Measurements from ENCODE around the gene SUSD6. TPM values are rescaled to one million over a fixed set of nuclear protein-coding genes. Genes with fewer than 3 reads are reported as not detected.

The SUSD6 gene
- total RNA-seq, 1 experiment from 2014 or later: 24.1 TPM

- no peaks in the 10 kb centered on the region for H4K20me1 ChIP-seq (ENCODE audit: insufficient read depth)
- no peaks in the 10 kb centered on the region for H3F3A ChIP-seq (ENCODE audit: insufficient read depth, low read depth)
- ChIA-PET CTCF (no interaction called here), POLR2A (ENCODE audit: unreplicated experiment) (interaction anchor here (0.6 kb wide), 1 partner anchor 126 kb away, joined by 5 read pairs; no protein-coding TSS in a partner anchor)
- H3K9me3 ChIP-seq (ENCODE audit: insufficient read depth, low read depth): no peaks in the 10 kb centered on the region
- no peak overlapping the region for H3K4me2 ChIP-seq
- H3K27ac ChIP-seq: no peak overlapping the region
- H3K4me1 ChIP-seq (replicated peaks; ENCODE audit: insufficient read depth): no peaks in the 10 kb centered on the region
- H3K27me3 ChIP-seq (ENCODE audit: insufficient read depth, low read depth): no peaks in the 10 kb centered on the region
- no peak for DNase-seq
- H3K79me2 ChIP-seq (ENCODE audit: low read depth): no peaks in the 10 kb centered on the region
- no peaks in the 10 kb centered on the region for H3K9me2 ChIP-seq (ENCODE audit: insufficient read depth)
- no peaks in the 10 kb centered on the region for H3K36me3 ChIP-seq (ENCODE audit: low read depth)
- no peak overlapping the region for H2AFZ ChIP-seq
- no TSS peak for BruUV-seq (replicated peaks)
- TF ChIP-seq, protein P1, sequence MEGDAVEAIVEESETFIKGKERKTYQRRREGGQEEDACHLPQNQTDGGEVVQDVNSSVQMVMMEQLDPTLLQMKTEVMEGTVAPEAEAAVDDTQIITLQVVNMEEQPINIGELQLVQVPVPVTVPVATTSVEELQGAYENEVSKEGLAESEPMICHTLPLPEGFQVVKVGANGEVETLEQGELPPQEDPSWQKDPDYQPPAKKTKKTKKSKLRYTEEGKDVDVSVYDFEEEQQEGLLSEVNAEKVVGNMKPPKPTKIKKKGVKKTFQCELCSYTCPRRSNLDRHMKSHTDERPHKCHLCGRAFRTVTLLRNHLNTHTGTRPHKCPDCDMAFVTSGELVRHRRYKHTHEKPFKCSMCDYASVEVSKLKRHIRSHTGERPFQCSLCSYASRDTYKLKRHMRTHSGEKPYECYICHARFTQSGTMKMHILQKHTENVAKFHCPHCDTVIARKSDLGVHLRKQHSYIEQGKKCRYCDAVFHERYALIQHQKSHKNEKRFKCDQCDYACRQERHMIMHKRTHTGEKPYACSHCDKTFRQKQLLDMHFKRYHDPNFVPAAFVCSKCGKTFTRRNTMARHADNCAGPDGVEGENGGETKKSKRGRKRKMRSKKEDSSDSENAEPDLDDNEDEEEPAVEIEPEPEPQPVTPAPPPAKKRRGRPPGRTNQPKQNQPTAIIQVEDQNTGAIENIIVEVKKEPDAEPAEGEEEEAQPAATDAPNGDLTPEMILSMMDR (conservative IDR thresholded peaks at IDR 0.05): no peak
- no peak for TF ChIP-seq EZH2 (IDR thresholded peaks at IDR 0.05; ENCODE audit: low read depth)
- intact Hi-C loops (cut with micrococcal nuclease; ENCODE audit: unreplicated experiment): no loop called here
- no peak overlapping the region for H3K4me3 ChIP-seq
Measured at GRCh38 chr14:69600304-69600891, 11.0 kb upstream of the SUSD6 start.

GRCh38 chr14:69605738-69606137 is 5.7 kb upstream of the SUSD6 start:
- Histone ChIP-seq H3K9me2 (ENCODE audit: insufficient read depth) (no peaks in the 10 kb centered on the region), H3K4me2 (no peak overlapping the region), H3K27me3 (ENCODE audit: insufficient read depth, low read depth) (no peaks in the 10 kb centered on the region), H3K27ac (no peak overlapping the region), H3K9me3 (ENCODE audit: insufficient read depth, low read depth) (no peaks in the 10 kb centered on the region), H4K20me1 (ENCODE audit: insufficient read depth) (no peaks in the 10 kb centered on the region), H3F3A (ENCODE audit: insufficient read depth, low read depth) (no peaks in the 10 kb centered on the region), H3K4me1 (replicated peaks; ENCODE audit: insufficient read depth) (peaks cover 5% of the 10 kb centered on the region), H3K36me3 (ENCODE audit: low read depth) (no peaks in the 10 kb centered on the region), H3K4me3 (no peak overlapping the region), H2AFZ (no peak overlapping the region), H3K79me2 (ENCODE audit: low read depth) (no peaks in the 10 kb centered on the region)
- BruUV-seq (replicated peaks): no TSS peak
- no peak for TF ChIP-seq EZH2 (IDR thresholded peaks at IDR 0.05; ENCODE audit: low read depth)
- TF ChIP-seq, protein P1 (conservative IDR thresholded peaks at IDR 0.05): no peak
- CTCF ChIA-PET: interaction anchor here (0.6 to 0.9 kb wide), 3 partner anchors 21 to 163 kb away, joined by 3 read pairs; no protein-coding TSS in a partner anchor
- POLR2A ChIA-PET (ENCODE audit: unreplicated experiment): no interaction called here
- DNase-seq: no peak
- intact Hi-C loops (cut with micrococcal nuclease; ENCODE audit: unreplicated experiment): no loop called here

DNA sequence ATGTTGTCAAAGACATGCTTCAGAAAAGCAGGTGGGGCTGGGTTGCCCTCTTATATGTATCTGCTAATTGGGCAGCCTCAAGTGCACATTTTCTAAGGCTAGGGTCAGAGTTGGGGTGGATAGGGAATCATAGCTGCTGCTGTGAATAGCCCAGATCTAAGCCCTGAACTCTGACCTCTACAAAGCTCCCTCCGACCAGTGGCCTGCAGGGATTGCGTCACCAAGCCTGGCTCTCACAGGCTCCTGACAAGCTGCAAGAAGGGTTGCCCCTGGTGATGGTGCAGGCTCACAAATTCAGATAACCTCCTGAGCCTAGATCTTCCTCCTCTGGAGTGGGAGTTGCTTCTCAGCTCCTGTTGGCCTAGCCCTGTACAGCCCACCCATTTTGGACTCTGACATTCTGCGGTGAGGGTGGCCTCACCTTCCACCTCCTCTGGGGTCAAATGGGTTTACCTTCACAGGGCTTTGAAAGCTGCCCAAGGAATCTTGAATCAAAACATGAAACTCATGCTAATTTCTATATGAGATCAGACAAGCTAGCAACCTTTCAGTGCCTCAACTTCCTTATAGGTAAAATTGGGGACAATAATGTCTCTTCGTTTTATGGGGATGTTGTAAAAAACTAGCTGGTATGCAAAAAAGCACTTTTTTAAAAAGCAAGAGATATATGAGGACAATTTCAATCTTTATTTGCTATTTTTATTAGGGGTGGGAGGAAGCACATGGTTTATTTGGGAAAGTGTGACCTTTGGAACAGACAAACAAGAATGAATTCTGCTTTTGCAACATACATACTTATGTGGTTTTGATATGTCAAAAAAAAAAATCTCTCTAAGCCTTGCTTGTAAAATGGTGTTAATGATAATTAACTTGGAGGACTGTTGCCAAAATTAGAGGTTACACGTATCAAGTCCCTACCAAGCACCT is 4.9 kb upstream of the SUSD6 start:
- ChIA-PET POLR2A (ENCODE audit: unreplicated experiment) (no interaction called here), CTCF (no interaction called here)
- Histone ChIP-seq H2AFZ (no peak overlapping the region), H3K4me2 (no peak overlapping the region), H3K9me3 (ENCODE audit: insufficient read depth, low read depth) (no peaks in the 10 kb centered on the region), H3K27me3 (ENCODE audit: insufficient read depth, low read depth) (no peaks in the 10 kb centered on the region), H3K36me3 (ENCODE audit: low read depth) (no peaks in the 10 kb centered on the region), H3K4me1 (replicated peaks; ENCODE audit: insufficient read depth) (peaks cover 6% of the 10 kb centered on the region), H3K9me2 (ENCODE audit: insufficient read depth) (no peaks in the 10 kb centered on the region), H3K27ac (no peak overlapping the region), H3F3A (ENCODE audit: insufficient read depth, low read depth) (no peaks in the 10 kb centered on the region), H3K79me2 (ENCODE audit: low read depth) (no peaks in the 10 kb centered on the region), H3K4me3 (no peak overlapping the region), H4K20me1 (ENCODE audit: insufficient read depth) (no peaks in the 10 kb centered on the region)
- TF ChIP-seq EZH2 (IDR thresholded peaks at IDR 0.05; ENCODE audit: low read depth): no peak
- TF ChIP-seq, protein P1 (conservative IDR thresholded peaks at IDR 0.05): no peak
- DNase-seq: no peak
- no TSS peak for BruUV-seq (replicated peaks)
- intact Hi-C loops (cut with micrococcal nuclease; ENCODE audit: unreplicated experiment): no loop called here

Measured in PC-9 (cell line).